Testis (tissue), 2 donors: Measurements from ENCODE around the gene ARPC1A.

Experiments
- CTCF ChIP-seq, 3 experiments: fragments of 450-650 bp in 2 of 3; fragments of 200-600 bp in 1 of 3; sonication (generic) in 1 of 3; IDR thresholded peaks; one replicate each; pipeline ENCODE4 v1.5.1; 2016 to 2019; ENCODE audit warnings: antibody characterized with exemption in 3 of 3, mild to moderate bottlenecking in 2 of 3, moderate library complexity in 1 of 3
- POLR2A ChIP-seq: fragments of 450-650 bp; IDR thresholded peaks from one replicate; pipeline ENCODE4 v1.6.1; 2017; ENCODE audit warnings: antibody characterized with exemption, mild to moderate bottlenecking, moderate library complexity

- TF ChIP-seq CTCF (IDR thresholded peaks at IDR 0.05) (no peak), POLR2A (no peak)
Measured at GRCh38 chr7:99324559-99324958, 1.1 kb upstream of the ARPC1A start.
